ENCODE measurements around the gene OAS2. TPM values are rescaled to one million over a fixed set of nuclear protein-coding genes. Genes with fewer than 3 reads are reported as not detected.

OAS2 gene
- total and polyA plus RNA-seq, 8 donors = 0.79 to 3.9 (median 1.2) TPM

- WGBS, 2 donors = 92 to 94% methylated on average over 15 of the region's 15 CpGs
- intact Hi-C loops (cut with DNase I) = no loop called here
- ATAC-seq (no peak), FAIRE-seq (no peak), DNase-seq (no peak)
- Histone ChIP-seq H3K27me3 (no peaks in the 10 kb centered on the region), H3K36me3 (peaks cover 0 to 7% (median 0%) of the 10 kb centered on the region in 3 donors), H3K4me1 (no peaks in the 10 kb centered on the region), H3K27ac (no peak overlapping the region), H3K4me3 (no peak overlapping the region), H3K9me3 (no peaks in the 10 kb centered on the region)
- TF ChIP-seq CTCF (IDR thresholded peaks at IDR 0.05) = no peak
Measured at GRCh38 chr12:112965643-112966042, 12.7 kb upstream of the OAS2 start.

- Histone ChIP-seq H3K4me1 (no peaks in the 10 kb centered on the region), H3K36me3 (peaks cover 0 to 4% (median 0%) of the 10 kb centered on the region in 3 donors), H3K9me3 (no peaks in the 10 kb centered on the region), H3K4me3 (no peak overlapping the region), H3K27ac (no peak overlapping the region), H3K27me3 (no peaks in the 10 kb centered on the region)
- no peak for TF ChIP-seq CTCF (IDR thresholded peaks at IDR 0.05)
- WGBS, 2 donors = 95% methylated on average over 9 of the region's 9 CpGs
- DNase-seq (no peak), ATAC-seq (no peak), FAIRE-seq (no peak)
- intact Hi-C loops (cut with DNase I) = no loop called here
Measured at GRCh38 chr12:112967306-112967705, 11.0 kb upstream of the OAS2 start.

GRCh38 chr12:112967858-112968257, 10.5 kb upstream of the OAS2 start:
- ATAC-seq (no peak), DNase-seq (no peak), FAIRE-seq (no peak)
- no peaks in the 10 kb centered on the region for H3K36me3 ChIP-seq
- no peaks in the 10 kb centered on the region for H3K9me3 ChIP-seq
- no peak for TF ChIP-seq CTCF (IDR thresholded peaks at IDR 0.05)
- no peaks in the 10 kb centered on the region for H3K4me1 ChIP-seq
- intact Hi-C loops (cut with DNase I) = no loop called here
- H3K4me3 ChIP-seq = no peak overlapping the region
- WGBS, 2 donors = 91 to 95% methylated on average over 7 of the region's 7 CpGs
- H3K27me3 ChIP-seq = no peaks in the 10 kb centered on the region
- H3K27ac ChIP-seq = no peak overlapping the region

- intact Hi-C loops (cut with DNase I) = no loop called here
- no peaks in the 10 kb centered on the region for H3K9me3 ChIP-seq
- no peak for TF ChIP-seq CTCF (IDR thresholded peaks at IDR 0.05)
- FAIRE-seq (no peak), DNase-seq (no peak), ATAC-seq (no peak)
- no peak overlapping the region for H3K27ac ChIP-seq
- no peaks in the 10 kb centered on the region for H3K4me1 ChIP-seq
- no peaks in the 10 kb centered on the region for H3K36me3 ChIP-seq
- H3K4me3 ChIP-seq = no peak overlapping the region
- 92 to 94% methylated on average over 8 of the region's 8 CpGs for WGBS, 2 donors
- H3K27me3 ChIP-seq = no peaks in the 10 kb centered on the region
Measured at GRCh38 chr12:112969547-112970306, 8.6 kb upstream of the OAS2 start.

GRCh38 chr12:112970391-112970790, 7.9 kb upstream of the OAS2 start:
- no peak for TF ChIP-seq CTCF (IDR thresholded peaks at IDR 0.05)
- no peaks in the 10 kb centered on the region for H3K9me3 ChIP-seq
- no peak overlapping the region for H3K4me3 ChIP-seq
- intact Hi-C loops (cut with DNase I) = no loop called here
- H3K36me3 ChIP-seq = no peaks in the 10 kb centered on the region
- no peak for ATAC-seq
- FAIRE-seq = no peak
- WGBS, 2 donors = 86 to 91% methylated on average over 2 of the region's 2 CpGs
- H3K27ac ChIP-seq = no peak overlapping the region
- H3K4me1 ChIP-seq = no peaks in the 10 kb centered on the region
- H3K27me3 ChIP-seq = no peaks in the 10 kb centered on the region
- no peak for DNase-seq

All from pancreas (tissue), 10 donors.